ENCODE data around the gene ANKRD33B.
"Not testable (repeated sequence)": the region's sequence is repeated elsewhere in the genome, so short reads cannot be mapped to it uniquely, and the experiment has no call there.

ANKRD33B gene

DNA sequence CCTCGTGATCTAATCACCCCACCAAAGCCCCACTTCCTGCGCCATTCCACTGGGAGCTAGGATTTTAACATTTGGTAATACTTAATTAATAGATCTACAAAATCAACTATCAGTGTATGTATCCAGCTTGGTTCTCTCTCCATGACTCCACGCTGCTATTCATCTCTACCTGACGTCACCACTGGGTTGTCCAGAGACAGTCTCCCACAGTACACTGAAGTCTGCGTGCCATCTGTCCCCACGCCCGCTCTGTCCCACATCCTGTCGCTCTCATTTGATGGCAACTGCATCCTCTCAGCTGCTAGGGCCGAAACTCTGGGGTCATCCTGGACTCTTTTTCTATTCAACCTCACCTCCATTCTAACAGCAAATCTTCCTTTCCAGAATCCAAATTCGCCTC is 53.2 kb downstream of the ANKRD33B start:
- DNase-seq (ENCODE audit: low read depth, low spot score), result no peak

DNA sequence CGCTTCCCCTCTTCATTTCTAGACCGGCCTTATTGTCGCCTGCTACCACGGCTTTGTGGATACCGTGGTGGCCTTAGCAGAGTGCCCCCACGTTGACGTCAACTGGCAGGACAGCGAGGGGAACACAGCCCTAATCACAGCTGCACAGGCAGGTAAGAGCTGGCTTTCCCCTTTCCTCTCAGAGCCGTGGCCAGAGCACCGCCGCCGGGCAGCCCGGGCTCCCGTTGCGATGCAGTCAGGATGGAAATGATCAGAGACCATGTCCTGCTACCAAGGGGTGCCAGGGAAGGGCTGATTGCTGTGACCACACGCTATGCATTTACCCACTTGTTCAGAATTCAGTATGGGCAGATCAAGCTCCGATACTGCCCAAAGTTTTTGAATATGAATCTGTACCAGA is 54.4 kb downstream of the ANKRD33B start:
- no peak for DNase-seq (ENCODE audit: low read depth, low spot score)

GRCh38 chr5:10619649-10620048 is 55.8 kb downstream of the ANKRD33B start:
- DNase-seq (ENCODE audit: low read depth, low spot score), result no peak

GRCh38 chr5:10620346-10620745 is 56.5 kb downstream of the ANKRD33B start:
- no peak for DNase-seq (ENCODE audit: low read depth, low spot score)

DNA sequence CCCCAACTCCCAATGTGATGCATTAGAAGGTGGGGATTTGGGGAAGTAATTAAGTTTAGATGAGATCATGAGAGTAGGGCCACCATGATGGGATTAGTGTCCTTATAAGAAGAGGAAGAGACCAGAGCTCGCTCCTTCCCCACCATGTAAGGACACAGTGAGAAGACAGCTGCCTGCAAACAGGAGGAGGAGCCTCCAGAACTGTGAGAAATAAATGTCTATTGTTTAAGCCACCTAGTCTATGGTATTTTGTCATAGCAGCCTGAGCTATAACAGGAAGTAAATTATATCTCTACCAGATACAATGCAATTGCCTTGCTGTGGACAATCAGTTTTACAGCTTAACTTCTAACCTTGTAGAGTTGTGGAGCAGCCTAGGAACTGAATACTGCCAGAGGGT is 58.0 kb downstream of the ANKRD33B start:
- no peak for DNase-seq (ENCODE audit: low read depth, low spot score)

DNA sequence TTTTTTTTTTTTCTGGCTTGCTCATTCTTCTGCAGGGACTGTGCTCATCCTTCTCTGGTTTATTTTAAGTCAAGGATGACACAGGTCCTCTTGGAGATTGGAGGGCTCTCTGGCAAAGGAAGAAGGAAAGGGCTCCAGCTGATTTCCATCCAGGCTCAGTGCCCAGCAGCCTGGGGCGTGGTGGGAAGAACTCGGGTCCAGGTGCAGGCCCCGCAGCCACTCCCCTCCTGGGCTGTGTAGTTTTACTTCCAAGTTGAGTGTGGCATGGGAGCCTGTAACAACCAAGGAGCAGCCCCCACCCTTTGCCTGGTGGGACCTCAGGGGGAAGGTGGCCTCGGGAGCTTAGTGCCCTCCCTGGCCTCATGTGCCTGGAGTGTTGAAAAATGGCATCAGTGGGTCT is 58.9 kb downstream of the ANKRD33B start:
- DNase-seq (ENCODE audit: low read depth, low spot score), result no peak

- DNase-seq (ENCODE audit: low read depth, low spot score), result no peak
Observed at GRCh38 chr5:10623305-10623910, 59.5 kb downstream of the ANKRD33B start.

- DNase-seq (ENCODE audit: low read depth, low spot score), result no peak
Observed at GRCh38 chr5:10624206-10624605, 60.3 kb downstream of the ANKRD33B start.

DNA sequence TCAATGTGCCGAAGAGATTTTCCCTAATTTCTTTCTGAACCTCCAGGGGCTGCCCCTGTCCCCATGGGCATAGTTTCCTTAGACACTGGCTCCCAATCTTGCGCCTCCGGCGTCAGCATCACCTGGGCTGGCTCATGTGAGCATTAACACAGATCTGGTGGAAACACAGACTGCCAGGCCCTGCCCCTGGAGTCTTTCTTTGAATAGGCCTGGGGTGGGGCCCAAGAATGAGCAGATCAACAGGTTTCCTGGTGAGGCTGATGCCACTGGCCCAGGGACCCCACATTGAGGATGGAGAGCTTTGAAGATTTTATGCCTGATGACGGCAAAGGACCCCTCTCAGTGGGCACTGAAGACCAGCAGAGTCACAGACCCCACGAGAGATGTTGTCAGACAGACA is 60.8 kb downstream of the ANKRD33B start:
- no peak for DNase-seq (ENCODE audit: low read depth, low spot score)

DNA sequence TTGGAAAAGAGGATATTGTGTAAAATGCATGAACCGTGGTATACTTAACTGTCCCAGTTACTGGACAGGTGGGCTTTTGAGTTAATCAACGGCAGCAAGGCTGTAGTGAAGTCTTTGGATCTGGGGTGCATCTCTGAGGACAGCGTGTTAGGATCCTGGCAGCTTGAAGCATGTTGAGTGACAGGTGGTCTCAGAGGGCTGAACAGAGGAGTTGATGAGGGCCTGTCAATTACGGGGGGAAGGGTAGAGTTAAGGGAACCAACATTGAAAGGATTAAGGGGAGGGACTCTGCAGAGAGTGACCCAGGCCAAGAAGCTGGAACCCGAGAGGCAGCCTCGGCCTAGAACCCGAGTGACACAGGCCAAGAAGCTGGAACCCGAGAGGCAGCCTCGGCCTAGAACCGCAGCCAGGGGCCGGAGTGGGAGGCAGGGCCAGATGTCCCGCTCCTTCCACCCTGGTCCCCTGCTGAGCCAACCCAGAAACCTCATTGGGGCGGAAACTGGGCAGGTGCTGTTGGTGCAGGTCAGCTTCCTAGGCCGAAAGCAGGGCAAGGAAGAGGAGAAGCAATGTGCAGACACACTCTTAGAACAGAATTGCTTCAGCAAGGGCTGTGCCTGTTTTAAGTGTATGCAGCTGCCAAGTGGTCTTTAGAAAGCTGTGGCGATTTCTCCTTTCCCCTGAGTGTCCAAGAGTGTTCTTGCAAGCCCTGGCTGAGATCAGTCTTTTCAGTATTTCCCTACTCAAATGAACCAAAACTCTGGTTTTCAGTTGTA is 62.0 kb downstream of the ANKRD33B start:
- DNase-seq (ENCODE audit: low read depth, low spot score), result no peak

- DNase-seq (ENCODE audit: low read depth, low spot score), result no peak
Observed at GRCh38 chr5:10626473-10627013, 62.7 kb downstream of the ANKRD33B start.

DNA sequence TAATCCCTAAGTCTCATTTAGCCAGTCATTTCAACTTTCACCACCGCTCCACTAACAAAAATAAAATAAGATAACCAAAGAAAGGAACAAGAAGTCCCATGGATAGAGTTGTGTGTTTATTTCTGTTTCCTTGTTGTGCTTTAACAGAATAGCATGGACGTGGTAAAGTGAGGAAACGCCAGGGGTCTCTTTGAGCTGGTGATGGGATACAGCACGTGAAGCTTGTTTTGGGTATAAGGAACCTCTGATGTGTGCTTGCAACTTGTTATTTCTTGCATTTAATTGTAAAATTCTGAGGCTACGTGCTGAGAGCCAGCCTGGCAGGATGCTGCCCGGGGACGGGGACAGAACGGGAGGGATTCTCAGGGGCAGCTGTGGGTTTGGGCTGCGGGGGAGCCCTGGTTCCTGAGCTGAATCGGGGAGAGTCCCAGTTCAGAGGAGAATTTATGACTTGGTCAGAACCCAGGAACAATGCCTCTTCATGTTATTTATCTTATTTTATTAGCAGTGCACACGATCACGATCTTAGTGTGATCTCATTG is 63.4 kb downstream of the ANKRD33B start:
- no peak for DNase-seq (ENCODE audit: low read depth, low spot score)

GRCh38 chr5:10628601-10629000 is 64.7 kb downstream of the ANKRD33B start:
- DNase-seq (ENCODE audit: low read depth, low spot score), result no peak

DNA sequence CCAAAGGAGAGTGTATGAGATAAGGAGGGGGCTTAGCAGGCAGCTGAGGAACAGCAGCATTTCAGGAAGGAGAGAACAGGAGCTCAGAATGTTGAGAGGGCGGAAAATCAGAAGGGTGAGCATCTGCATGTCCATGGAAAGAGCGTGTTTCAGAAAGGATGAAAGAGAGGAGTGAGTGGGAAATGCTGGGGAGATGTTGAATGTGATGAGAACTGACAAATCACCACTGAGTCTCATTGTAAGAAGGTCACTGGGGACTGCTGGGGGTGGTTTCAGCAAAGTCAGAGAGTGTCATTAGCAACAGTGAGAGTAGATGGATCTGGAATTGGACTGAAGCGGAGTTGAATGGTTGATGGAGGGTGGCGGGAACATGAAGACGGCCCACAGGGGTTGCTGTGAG is 65.8 kb downstream of the ANKRD33B start:
- DNase-seq (ENCODE audit: low read depth, low spot score), result no peak

GRCh38 chr5:10630126-10630525 is 66.3 kb downstream of the ANKRD33B start:
- DNase-seq (ENCODE audit: low read depth, low spot score), result no peak

- not testable (repeated sequence) for DNase-seq (ENCODE audit: low read depth, low spot score)
Observed at GRCh38 chr5:10630744-10631143, 66.9 kb downstream of the ANKRD33B start.

- no peak for DNase-seq (ENCODE audit: low read depth, low spot score)
Observed at GRCh38 chr5:10631316-10631996, 67.6 kb downstream of the ANKRD33B start.

DNA sequence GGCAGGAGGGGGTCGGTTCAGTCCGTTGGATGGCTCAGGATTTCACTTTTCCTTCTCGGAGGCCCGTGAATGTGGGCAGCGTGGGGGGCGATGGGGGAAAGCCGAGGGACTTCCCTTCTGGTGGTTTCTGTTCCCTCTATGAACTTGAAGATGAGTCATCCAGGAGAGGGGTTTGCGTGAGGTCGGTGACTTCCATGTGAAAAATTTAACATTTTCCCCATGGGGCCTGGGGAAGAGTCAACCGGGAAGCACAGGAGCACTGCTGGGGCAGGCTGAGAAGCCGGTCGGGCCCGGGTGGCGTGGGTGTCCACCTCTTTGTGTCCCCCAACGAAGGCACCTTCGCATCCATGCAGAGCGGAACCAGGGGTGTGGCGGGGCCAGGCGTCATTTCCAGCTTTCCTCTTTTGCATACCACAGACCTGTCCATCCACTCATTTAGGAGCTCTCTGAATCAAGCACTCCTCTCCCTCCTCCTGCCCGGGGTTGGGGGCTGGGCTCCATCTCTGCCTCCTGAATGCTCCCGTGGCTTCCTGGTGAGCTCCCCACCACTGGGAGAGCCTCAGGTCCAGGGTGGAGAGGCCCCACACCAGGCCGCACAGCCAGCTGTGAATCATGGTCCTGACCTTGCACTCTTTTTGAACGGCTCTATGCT is 68.4 kb downstream of the ANKRD33B start:
- no peak for DNase-seq (ENCODE audit: low read depth, low spot score)

DNA sequence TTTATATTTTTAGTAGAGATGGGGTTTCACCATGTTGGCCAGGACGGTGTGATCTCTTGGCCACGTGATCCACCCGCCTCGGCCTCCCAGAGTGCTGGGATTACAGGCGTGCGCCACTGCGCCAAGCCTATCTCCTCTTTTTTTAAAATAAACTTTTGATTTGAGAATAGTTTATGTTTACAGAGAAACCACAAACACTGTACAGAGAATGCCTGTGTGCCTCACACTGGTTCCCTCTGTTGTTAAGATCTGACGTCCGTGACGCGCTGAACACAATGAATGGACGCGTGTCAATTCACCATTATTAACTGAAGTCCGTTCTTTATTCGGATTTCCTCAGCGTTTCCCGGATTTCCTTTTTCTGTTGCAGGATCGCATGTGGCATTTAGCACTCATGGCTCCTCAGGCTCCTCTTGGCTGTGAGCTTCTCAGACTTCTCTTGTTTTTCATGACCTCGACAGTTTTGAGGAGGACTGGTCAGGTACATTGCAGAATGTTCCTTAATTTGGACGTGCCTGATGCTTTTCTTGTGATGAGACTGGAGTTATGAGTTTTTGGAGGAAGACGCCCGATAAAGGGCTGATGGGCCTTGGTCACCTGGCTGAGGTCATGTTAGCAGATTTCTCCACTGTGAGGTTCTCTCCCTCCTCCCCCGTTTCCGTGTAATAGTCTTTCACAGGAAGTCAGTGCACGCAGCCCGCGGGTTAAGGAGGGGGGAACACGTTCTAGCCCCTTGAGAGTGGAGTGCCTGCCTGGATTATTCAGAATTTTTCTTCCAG is 69.6 kb downstream of the ANKRD33B start:
- no peak for DNase-seq (ENCODE audit: low read depth, low spot score)

- no peak for DNase-seq (ENCODE audit: low read depth, low spot score)
Observed at GRCh38 chr5:10634050-10634449, 70.2 kb downstream of the ANKRD33B start.

DNA sequence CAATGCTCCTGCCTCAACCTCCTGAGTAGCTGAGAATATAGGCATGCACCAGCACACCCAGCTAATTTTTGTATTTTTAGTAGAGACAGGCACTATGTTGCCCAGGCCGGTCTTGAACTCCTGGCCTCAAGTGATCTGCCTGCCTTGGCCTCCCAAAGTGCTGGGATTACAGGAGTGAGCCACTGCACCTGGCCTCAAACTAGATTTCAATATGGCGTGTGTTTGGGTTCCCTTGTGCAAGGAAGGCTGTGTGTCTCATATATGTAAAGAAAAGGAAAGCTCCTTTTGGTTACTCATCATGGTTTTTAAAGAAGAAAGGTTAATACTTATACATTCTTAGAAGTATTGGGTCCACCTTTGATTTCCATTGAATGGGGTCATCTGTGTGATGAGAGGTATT is 70.7 kb downstream of the ANKRD33B start:
- no peak for DNase-seq (ENCODE audit: low read depth, low spot score)
